DMS153 treated with DMSO at 0.1 percent for 48 hours (cell line): ENCODE data around the gene CHST12.

Experiments used
- DNase-seq: peaks from one replicate; lab custom pipeline; 2025; ENCODE audit not compliant: unreplicated experiment; lab: John Stamatoyannopoulos, UW

Gene CHST12

DNA sequence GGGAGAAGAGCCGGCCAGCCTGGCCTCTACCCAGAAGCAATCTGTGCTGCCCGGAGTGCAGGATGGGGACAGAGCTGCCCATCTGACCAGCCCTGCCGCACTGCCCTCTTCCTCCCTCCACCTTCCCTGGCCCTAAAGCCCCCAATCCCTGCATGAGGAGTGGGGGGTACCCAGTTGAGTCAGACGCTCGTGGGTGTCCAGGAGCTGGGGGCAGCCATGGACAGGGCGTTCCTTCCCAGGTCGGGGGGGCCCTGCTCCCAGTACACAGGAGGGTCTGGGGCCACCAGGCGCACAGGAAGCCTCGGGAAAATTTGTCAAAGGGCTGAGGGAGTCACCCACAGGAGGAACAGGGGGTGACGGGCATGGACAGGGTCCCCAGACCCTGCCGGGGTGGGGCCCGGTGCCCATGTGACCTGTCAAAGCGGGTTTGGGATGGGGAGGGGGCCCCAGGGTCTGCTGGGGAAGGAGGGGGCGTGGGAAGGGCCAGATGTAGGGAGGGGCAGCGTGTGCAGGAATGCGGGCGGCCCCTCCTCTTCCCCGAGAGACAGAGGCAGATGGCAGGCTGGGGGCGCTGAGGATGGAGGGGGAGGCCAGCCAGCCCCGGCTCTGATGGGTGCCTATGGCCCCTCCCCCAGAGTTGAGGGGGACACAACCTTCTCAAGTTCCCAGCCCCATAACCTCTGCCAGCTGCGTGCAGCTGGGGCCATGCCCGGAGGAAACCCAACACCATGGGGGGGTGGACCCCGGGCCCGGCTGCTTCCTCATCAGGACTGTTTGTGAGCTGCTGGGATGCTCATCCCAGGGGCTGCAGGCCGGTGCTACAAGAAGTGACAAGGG, 94.3 kb downstream of the CHST12 start:
- DNase-seq: no peak
